ENCODE measurements around the gene PTPN21. TPM values are rescaled to one million over a fixed set of nuclear protein-coding genes. Genes with fewer than 3 reads are reported as not detected.

The PTPN21 gene
- polyA plus RNA-seq, 3 donors, result not detected

DNA sequence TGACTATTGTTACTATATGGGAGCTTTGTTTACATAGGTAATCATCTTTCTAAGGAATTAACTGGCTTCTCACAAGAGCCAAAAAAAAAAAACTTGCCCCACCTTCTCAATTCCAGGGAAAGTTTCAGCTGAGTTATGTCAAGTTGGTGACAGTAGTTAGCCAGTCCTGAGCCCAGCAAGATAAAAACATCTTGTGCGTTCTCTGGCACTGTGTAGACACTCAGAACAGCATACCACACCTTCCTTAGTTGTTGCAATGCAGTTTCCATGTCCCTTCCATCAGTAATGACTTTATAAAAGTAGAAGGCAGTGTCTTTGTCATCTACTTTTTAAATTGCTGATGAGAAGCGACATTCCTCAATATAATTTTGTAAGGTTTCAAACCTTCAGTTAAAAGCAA is 50.2 kb downstream of the PTPN21 start:
- Histone ChIP-seq H4K20me1 (ENCODE audit: insufficient read depth, low read length) (no peaks in the 10 kb centered on the region), H3K4me2 (replicated peaks; ENCODE audit: extremely low read depth, low read length, poor library complexity, severe bottlenecking) (no peak overlapping the region), H2AFZ (ENCODE audit: insufficient read depth, low read depth, low read length, poor library complexity, severe bottlenecking) (no peak overlapping the region), H3K4me1 (ENCODE audit: control insufficient read depth in 1 of 2, insufficient read depth in 2 of 2, low read length in 2 of 2) (no peaks in the 10 kb centered on the region), H3K79me2 (ENCODE audit: insufficient read depth, low read length) (no peaks in the 10 kb centered on the region), H3K27me3 (ENCODE audit: control insufficient read depth in 2 of 2, insufficient read depth in 2 of 2, low read length in 2 of 2) (no peaks in the 10 kb centered on the region), H3K9me3 (replicated peaks in 1 of 2; ENCODE audit: control insufficient read depth in 1 of 2, insufficient read depth in 1 of 2, low read length in 2 of 2) (no peaks in the 10 kb centered on the region), H3K4me3 (replicated peaks in 1 of 3; ENCODE audit: low read depth in 2 of 3, low read length in 3 of 3) (no peak overlapping the region), H3K27ac (ENCODE audit: low read depth in 1 of 2, low read length in 2 of 2) (no peak overlapping the region), H3K9ac (ENCODE audit: insufficient read depth, low read length, poor library complexity, severe bottlenecking) (no peak overlapping the region), H3K36me3 (replicated peaks in 1 of 2; ENCODE audit: control insufficient read depth in 1 of 2, insufficient read depth in 2 of 2, low read length in 2 of 2) (no peaks in the 10 kb centered on the region)
- Mint-ChIP-seq H3K9me3 (no peaks in the 10 kb centered on the region), H3K4me3 (no peak overlapping the region), H3K27me3 (ENCODE audit: low read depth in 3 of 3) (peaks cover 0 to 11% (median 0%) of the 10 kb centered on the region in 3 donors), H3K27ac (no peak overlapping the region), H3K4me1 (no peaks in the 10 kb centered on the region), H3K36me3 (no peaks in the 10 kb centered on the region)
- intact Hi-C loops (cut with micrococcal nuclease), result no loop called here
- TF ChIP-seq, protein P1, sequence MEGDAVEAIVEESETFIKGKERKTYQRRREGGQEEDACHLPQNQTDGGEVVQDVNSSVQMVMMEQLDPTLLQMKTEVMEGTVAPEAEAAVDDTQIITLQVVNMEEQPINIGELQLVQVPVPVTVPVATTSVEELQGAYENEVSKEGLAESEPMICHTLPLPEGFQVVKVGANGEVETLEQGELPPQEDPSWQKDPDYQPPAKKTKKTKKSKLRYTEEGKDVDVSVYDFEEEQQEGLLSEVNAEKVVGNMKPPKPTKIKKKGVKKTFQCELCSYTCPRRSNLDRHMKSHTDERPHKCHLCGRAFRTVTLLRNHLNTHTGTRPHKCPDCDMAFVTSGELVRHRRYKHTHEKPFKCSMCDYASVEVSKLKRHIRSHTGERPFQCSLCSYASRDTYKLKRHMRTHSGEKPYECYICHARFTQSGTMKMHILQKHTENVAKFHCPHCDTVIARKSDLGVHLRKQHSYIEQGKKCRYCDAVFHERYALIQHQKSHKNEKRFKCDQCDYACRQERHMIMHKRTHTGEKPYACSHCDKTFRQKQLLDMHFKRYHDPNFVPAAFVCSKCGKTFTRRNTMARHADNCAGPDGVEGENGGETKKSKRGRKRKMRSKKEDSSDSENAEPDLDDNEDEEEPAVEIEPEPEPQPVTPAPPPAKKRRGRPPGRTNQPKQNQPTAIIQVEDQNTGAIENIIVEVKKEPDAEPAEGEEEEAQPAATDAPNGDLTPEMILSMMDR (IDR thresholded peaks at IDR 0.05), result no peak
- no peak for DNase-seq
- WGBS (ENCODE audit: insufficient coverage), result no CpG with 5 or more reads among the region's 2 CpGs

DNA sequence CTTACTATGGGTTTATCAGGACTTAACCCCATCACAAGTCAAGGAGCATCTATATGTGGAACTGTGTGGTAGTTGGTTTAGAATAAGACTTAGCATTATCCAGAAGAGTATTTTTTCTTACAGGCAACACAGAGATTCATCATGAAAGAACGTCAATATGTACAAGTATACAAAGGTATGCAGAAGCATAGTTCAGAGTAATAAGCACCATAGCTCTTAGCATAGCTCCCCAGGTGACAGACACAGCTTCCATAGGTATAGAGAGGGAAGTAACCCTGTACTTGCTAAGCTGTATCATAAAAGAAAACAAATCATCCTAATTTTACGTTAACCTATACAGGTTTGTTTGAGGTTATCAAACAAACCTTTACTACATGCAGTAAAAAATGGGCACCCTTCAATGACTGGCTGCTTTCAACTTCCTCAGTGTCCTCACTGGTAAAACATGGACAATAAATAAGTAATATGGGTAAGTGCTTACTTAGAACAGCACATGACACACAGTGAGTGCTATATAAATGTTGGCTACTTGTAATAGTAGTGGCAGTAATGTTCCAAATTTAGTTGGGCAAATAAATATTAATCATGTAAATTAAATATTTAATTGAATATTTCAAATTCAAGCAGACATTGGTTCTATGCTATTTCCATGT is 50.9 kb downstream of the PTPN21 start:
- Mint-ChIP-seq H3K4me3 (no peak overlapping the region), H3K36me3 (no peaks in the 10 kb centered on the region), H3K27me3 (ENCODE audit: low read depth in 3 of 3) (peaks cover 0 to 11% (median 0%) of the 10 kb centered on the region in 3 donors), H3K27ac (no peak overlapping the region), H3K9me3 (no peaks in the 10 kb centered on the region), H3K4me1 (no peaks in the 10 kb centered on the region)
- Histone ChIP-seq H3K9ac (ENCODE audit: insufficient read depth, low read length, poor library complexity, severe bottlenecking) (no peak overlapping the region), H3K27me3 (ENCODE audit: control insufficient read depth in 2 of 2, insufficient read depth in 2 of 2, low read length in 2 of 2) (no peaks in the 10 kb centered on the region), H2AFZ (ENCODE audit: insufficient read depth, low read depth, low read length, poor library complexity, severe bottlenecking) (no peak overlapping the region), H3K9me3 (replicated peaks in 1 of 2; ENCODE audit: control insufficient read depth in 1 of 2, insufficient read depth in 1 of 2, low read length in 2 of 2) (no peaks in the 10 kb centered on the region), H3K27ac (ENCODE audit: low read depth in 1 of 2, low read length in 2 of 2) (no peak overlapping the region), H3K79me2 (ENCODE audit: insufficient read depth, low read length) (no peaks in the 10 kb centered on the region), H3K4me2 (replicated peaks; ENCODE audit: extremely low read depth, low read length, poor library complexity, severe bottlenecking) (no peak overlapping the region), H3K4me1 (ENCODE audit: control insufficient read depth in 1 of 2, insufficient read depth in 2 of 2, low read length in 2 of 2) (no peaks in the 10 kb centered on the region), H3K36me3 (replicated peaks in 1 of 2; ENCODE audit: control insufficient read depth in 1 of 2, insufficient read depth in 2 of 2, low read length in 2 of 2) (no peaks in the 10 kb centered on the region), H3K4me3 (replicated peaks in 1 of 3; ENCODE audit: low read depth in 2 of 3, low read length in 3 of 3) (no peak overlapping the region), H4K20me1 (ENCODE audit: insufficient read depth, low read length) (no peaks in the 10 kb centered on the region)
- DNase-seq, result no peak
- TF ChIP-seq, protein P1 (IDR thresholded peaks at IDR 0.05), result no peak
- intact Hi-C loops (cut with micrococcal nuclease), result no loop called here
- no CpG with 5 or more reads among the region's 2 CpGs for WGBS (ENCODE audit: insufficient coverage)
